Measurements from ENCODE around the gene B3GALNT2.
"Not testable (repeated sequence)": the region's sequence is repeated elsewhere in the genome, so short reads cannot be mapped to it uniquely, and the experiment has no call there.

B3GALNT2 gene

DNA sequence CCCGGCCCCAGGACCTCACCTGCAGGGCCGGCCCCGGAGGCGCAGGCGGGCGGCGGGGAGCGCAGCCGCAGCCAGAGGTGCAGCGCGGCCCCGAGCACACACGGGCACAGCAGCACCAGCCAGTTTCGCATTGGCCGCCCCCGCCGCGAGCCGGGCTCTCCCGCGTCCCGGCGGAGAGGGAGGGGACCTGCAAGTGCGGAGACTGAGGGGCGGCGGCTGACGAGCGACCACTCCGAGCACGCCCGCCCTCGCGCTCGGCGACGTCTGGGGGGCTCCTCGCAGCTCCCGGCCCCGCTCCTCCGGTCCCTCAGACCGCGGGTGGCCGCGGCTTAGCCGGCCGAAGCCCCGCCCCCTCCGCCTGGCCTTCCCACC lies at the start of gene B3GALNT2:
Gene B3GALNT2, minus strand, starts transcription at position 331 of the 372 bp plus-strand sequence. Its CDS starts 200 bp downstream, at position 131.
- peak within 1 kb of the TSS; percentile 80 for H3K4me3 ChIP-seq (ENCODE audit: low read length)
- TF ChIP-seq ZNF274 (IDR thresholded peaks at IDR 0.05; ENCODE audit: low read depth, low read length): no peak

DNA sequence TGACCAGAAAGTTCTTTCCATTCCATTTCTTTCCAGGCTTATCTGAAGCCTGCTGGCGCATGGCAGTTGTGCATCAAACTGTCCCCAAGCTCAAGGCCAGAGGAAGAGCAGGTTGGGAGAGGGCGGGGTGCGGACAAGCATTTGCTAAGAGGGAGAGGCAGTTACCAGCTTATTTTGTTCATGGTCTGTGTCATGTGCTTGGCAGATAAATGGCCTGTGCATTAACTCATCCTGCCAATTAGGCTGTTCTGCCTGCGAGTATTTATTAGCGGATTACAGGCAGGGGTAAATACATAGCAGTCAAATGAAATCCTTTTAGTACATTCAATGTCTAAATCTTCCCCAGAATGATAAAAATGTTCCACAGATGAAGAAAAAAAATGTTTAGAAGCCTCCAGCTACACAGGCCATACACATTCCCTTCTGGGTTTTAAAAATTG lies 48.9 kb upstream of the B3GALNT2 start:
- TF ChIP-seq ZNF274 (IDR thresholded peaks at IDR 0.05; ENCODE audit: low read depth, low read length): no peak
- H3K4me3 ChIP-seq (ENCODE audit: low read length): no peak overlapping the region

DNA sequence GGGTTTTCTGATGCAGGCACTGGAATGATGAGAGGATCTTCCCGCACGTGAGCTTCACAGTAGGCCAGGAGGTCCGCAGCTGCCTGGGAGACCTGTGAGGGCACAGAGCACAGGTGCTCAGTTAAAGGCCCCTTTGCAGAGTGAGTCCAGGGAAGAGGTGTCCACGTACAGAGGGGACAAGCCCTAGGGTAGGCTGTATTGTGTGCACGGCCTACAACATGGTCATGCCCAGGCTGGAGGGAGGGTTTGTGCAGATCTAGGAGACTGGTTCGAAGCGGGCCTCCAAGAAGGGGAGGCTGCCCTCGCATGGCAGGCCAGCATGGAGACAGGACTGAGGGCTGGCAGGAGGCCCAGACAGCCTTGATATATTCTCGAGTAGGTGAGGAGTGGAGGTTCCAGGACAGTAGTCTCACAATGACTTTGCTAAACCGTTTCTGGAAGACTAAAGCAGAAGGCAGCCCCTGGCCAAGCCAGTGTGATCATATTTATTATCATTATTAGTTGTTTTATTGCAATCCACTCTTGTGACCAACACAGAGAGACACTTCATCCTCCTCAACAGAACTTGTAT lies 48.0 kb upstream of the B3GALNT2 start:
- TF ChIP-seq ZNF274 (IDR thresholded peaks at IDR 0.05; ENCODE audit: low read depth, low read length): no peak
- H3K4me3 ChIP-seq (ENCODE audit: low read length): no peak overlapping the region

DNA sequence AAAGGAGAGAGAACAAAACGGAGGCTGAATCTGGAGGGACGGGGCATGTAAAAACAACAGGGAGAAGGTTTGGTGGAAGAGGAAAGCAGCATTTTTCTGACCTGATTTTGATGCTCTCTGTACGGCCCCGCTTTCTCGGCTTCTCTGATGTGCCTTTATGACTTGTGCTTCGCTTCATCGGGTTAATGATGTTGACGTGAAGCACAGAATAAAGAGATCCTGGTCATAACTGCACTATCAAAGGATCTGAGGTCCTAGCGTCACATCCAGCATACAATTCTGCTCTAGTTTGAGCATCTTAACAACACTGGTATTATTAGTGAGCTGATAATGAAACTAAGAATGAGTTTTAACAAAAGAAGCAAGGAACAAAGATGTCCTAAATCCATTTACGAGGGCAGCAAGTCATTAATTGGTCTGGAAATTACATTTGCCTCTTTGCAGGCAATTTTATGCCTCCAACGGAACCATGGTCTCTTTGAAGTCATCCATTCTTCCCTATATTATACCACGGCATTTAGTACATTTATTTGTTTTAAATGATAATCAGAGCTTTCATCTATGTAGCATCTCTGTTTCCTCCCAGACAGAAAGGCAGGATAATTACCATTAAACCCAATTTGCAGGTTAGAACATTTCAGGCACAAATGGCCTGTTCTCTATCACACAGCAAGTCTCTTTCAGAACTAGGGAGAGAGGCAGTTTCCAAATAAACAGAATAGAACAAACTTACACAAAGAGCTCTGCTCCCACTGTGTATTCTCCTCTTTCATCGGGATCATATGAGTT lies 45.3 kb upstream of the B3GALNT2 start:
- no peak for TF ChIP-seq ZNF274 (IDR thresholded peaks at IDR 0.05; ENCODE audit: low read depth, low read length)
- no peak overlapping the region for H3K4me3 ChIP-seq (ENCODE audit: low read length)

DNA sequence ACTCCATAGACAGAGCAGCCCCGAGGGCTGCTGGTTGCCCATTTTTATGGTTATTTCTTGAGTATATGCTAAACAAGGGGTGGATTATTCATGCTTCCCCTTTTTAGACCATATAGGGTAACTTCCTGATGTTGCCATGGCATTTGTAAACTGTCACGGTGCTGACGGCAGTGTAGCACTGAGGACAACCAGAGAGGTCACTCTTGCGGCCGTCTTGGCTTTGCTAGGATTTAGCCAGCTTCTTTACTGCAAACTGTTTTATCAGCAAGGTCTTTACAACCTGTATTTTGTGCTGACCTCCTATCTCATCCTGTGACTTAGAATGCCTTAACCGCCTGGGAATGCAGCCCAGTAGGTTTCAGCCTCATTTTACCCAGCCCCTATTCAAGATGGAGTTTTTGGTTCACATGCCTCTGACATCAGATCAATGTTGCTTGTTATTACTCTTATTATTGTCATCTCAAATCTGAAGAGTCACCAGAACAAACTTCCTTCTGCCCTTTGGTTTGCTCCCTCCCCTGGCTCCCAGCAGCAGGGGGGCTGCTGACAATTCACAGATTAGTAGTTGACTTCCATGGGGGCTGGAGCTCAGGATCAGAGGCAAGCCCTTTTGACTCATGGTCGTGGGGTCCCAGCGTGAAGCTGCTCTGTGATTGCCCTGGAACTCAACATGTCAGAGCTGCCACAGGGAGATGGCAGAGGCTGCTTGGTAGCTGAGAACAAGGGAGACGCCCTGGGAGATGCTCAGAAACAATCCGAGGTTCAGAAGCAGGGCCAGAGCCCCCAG lies 42.3 kb upstream of the B3GALNT2 start:
- not testable (repeated sequence) for H3K4me3 ChIP-seq (ENCODE audit: low read length)

DNA sequence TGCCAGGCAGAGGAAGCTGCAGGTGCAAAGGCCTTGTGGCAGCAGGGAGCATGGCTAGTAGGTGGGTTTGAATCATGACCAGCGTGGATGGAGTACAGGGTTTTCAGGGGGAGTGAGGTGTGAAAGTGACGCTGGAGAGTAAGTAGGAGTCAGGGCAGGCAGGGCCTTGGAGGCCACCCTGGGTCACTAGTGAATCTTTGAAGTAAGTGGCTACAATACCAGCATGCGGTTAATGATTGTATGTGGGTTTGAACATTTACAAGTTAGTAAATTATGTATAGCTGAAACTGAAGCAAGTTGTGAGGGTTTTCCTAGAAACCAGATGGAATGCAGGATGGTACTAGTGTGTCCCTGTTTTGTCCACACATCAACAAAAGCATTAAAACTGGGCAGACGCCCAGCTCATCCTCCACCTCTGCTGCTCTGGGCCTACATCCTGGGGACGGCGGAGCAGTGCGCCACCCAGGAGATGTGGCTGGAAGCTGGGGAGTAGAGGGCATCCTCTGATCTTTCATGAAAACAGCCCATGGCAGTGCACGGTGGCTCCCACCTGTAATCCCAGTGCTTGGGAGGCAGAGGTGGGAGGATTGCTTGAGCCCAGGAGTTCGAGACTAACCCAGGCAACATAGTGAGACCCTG lies 41.2 kb upstream of the B3GALNT2 start:
- no peak for TF ChIP-seq ZNF274 (IDR thresholded peaks at IDR 0.05; ENCODE audit: low read depth, low read length)
- H3K4me3 ChIP-seq (ENCODE audit: low read length): no peak overlapping the region

DNA sequence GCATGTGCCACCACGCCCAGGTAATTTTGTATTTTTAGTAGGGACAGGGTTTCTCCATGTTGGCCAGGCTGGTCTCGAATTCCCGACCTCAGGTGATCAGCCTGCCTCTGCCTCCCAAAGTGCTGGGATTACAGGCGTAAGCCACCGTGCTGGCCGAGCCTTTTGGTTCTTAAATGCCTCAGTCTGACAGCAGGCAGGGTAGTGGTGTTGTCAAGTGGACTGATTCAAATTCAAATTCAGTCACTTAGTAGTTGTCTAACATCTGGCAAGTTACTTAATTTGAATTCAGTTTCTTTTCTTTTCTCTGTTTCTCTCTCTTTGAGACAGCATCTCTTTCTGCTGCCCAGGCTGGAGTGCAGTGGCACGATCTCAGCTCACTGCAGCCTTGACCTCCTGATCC lies 38.6 kb upstream of the B3GALNT2 start:
- H3K4me3 ChIP-seq (ENCODE audit: low read length): not testable (repeated sequence)

DNA sequence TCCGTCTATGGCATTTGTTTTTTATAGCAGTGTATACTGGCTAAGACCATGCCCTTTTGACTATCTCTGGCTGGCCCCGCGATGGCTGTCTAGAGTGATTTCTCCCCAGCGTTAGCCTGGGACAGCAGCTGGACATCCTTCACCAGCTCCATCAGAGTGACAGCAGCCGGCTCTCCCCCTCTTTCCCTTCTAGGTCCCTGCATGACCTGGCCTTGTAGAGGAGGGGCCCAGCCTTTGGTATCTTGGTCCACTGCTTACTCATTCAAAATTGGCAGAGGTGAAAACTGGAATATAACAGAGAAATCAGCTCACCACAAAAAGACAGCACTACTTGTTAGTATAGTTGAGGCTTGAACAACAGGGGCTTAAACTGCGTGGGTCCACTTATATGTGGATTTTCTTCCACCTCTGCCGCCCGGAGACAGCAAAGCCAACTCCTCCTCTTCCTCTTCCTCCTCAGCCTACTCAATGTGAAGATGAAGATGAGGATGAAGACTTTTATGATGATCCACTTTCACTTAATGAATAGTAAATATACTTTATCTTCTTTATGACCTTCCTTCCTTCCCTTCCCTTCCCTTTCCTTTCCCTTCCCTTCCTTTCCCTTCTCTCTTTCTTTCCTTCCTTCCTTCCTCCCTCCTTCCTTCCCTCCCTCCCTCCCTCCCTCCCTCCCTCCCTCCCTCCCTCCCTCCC lies 29.4 kb upstream of the B3GALNT2 start:
- TF ChIP-seq ZNF274 (IDR thresholded peaks at IDR 0.05; ENCODE audit: low read depth, low read length): no peak

DNA sequence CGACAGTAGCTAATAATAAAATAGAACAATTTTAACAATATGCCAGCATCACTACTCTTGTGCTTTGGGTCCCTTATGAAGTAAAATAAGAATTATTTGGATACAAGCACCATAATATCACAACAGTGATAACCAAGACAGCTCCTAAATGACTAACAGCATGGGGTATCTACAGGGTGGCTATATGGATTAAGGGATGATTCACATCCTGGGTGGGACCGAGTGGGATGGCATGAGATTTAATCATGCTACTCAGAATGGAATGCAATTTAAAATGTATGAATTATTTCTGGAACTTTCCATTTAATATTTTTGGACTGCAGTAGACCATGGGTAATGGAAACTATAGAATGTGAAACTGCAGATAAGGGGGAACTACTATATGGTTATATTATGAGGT lies 28.1 kb upstream of the B3GALNT2 start:
- no peak for TF ChIP-seq ZNF274 (IDR thresholded peaks at IDR 0.05; ENCODE audit: low read depth, low read length)
- H3K4me3 ChIP-seq (ENCODE audit: low read length): no peak overlapping the region

More for the DNA sequence above, 29.4 kb upstream of the B3GALNT2 start:
- H3K4me3 ChIP-seq (ENCODE audit: low read length): no peak overlapping the region

DNA sequence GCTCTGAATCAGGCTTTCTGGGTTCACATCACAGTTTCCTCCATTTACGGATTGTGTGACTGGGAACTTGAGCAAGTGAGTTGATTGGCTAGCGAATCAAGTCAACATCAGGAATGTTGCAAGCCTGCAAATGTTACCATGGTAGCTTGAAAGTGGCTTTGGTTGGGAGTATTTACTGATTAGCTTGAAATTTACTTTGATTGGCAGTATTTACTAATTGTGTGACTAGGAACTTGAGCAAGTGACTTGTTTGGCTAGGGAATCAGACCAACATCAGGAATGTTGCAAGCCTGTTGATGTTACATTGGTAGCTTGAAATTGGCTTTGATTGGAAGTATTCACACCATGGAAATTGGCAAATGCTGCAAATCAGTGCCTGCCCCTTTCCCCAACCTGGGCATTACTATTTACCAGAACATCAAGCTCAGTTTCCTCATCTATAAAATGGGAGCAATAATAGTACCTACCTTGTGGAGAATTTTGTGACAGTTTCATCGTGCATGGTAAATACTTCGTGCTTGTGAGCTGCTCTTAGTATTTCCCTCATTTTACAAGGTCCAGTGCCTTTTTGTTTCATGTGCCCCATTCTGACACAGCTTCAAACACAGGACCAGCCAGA lies 23.1 kb upstream of the B3GALNT2 start:
- TF ChIP-seq ZNF274 (IDR thresholded peaks at IDR 0.05; ENCODE audit: low read depth, low read length): no peak
- H3K4me3 ChIP-seq (ENCODE audit: low read length): no peak overlapping the region

DNA sequence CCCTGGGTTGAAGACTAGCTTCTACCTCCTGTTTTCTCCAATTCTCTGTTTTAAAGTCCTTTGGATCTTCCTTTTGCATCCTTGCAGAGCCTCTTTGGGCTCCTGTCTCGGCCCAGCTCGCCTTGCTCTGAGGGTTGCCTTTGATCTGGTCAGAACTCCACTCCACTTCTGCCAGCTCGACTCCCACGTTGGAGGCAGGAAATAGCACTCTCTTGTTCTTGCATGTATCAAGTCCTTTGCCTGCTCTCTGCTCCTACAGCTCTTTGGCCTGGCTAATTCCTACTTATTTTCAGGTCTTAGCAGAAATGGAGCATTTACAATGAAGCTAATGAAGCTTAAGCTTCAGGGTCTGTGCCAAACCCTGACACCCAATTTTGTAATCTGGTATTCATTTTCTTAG lies 21.1 kb upstream of the B3GALNT2 start:
- H3K4me3 ChIP-seq (ENCODE audit: low read length): no peak overlapping the region
- TF ChIP-seq ZNF274 (IDR thresholded peaks at IDR 0.05; ENCODE audit: low read depth, low read length): no peak

DNA sequence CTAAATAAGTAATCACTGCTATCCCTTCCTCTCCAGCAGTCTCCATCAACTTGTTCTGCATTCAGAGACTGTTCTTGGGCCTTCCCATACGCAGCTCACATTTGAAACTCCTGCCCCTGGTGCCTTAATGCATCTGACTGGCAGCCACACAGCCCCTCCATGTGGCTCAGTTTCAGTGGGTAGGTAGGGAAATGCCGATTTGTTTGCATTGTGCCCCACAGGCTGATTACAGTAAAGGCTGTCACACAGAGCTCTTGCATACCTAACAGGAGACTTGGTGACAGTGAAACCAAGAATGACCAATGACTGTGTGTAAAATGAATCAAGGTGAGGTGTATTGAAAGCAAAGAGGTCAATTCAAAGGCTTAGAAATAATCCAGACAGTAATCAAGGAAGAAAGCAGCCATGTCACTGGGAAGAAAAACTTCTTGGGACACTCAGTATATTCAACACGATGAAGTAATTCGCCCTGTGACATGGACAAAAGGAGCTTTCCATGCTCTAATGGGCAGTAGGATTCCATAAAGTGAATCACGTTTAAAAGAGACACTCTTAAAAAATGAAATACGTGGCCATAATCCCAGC lies 12.7 kb upstream of the B3GALNT2 start:
- H3K4me3 ChIP-seq (ENCODE audit: low read length): no peak overlapping the region
- no peak for TF ChIP-seq ZNF274 (IDR thresholded peaks at IDR 0.05; ENCODE audit: low read depth, low read length)

DNA sequence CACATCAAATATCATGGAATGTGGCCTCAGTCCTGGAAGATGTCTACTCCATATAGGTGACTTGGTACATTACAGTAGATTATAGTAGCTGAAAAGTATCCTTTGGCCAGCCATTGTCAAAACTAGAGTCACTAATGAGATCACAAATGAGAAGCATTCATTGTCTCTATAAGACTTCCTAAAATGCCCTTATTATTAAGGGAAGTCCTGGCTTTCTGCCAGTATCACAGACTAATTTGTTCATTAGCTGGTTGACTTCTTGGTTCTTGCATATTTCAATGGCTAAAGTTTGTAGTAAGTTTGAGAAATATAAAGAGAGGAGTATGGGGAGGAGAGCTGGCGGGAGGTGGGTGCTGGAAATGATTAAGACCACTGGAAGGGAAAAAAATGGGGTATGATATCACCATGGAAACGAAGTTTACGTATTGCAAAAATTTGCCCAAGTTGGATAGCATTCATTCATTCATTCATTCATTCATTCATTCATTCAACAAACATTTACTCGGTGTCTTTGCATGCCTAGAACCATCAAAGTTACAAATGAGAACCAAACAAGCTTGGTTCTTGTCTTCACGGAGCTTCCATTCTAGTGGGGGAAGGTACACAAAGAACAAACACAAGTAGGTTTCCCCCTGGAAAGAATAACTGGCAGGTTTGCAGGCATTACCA lies 11.7 kb upstream of the B3GALNT2 start:
- TF ChIP-seq ZNF274 (IDR thresholded peaks at IDR 0.05; ENCODE audit: low read depth, low read length): no peak
- no peak overlapping the region for H3K4me3 ChIP-seq (ENCODE audit: low read length)

Data from GM08714 (cell line).